Astrocyte (in vitro differentiated cells and primary cell): ENCODE measurements around the gene GARIN5A. TPM values are rescaled to one million over a fixed set of nuclear protein-coding genes. Genes with fewer than 3 reads are reported as not detected.
"Not testable (repeated sequence)": the region's sequence is repeated elsewhere in the genome, so short reads cannot be mapped to it uniquely, and the experiment has no call there.

Experiments
- DNase-seq: peaks from one replicate; pipeline ENCODE4 v3.0.0-alpha.2; 2010; ENCODE audit warnings: low read depth
- FAIRE-seq: peaks from 2 replicates; lab custom pipeline; 2011; peaks lifted over from hg19 to GRCh38; lab: Jason Lieb, UNC
- H2AFZ ChIP-seq: 2 replicates; pipeline ENCODE4 v1.6.0; 2012; ENCODE audit warnings: low read depth, low read length, inconsistent platforms
- H3K27ac ChIP-seq: 2 replicates; pipeline ENCODE4 v1.5.1; 2011; ENCODE audit warnings: low read depth, low read length, inconsistent platforms
- H3K27me3 ChIP-seq: 2 replicates; pipeline ENCODE4 v1.6.0; 2011; ENCODE audit warnings: low read length, inconsistent platforms; ENCODE audit not compliant: insufficient read depth
- H3K36me3 ChIP-seq: 2 replicates; pipeline ENCODE4 v1.5.1; 2011; ENCODE audit warnings: low read length, inconsistent platforms; ENCODE audit not compliant: insufficient read depth
- H3K4me1 ChIP-seq: 2 replicates; pipeline ENCODE4 v1.5.1; 2011; ENCODE audit warnings: low read length, inconsistent platforms; ENCODE audit not compliant: insufficient read depth
- H3K4me2 ChIP-seq: 2 replicates; pipeline ENCODE4 v1.6.0; 2012; ENCODE audit warnings: low read length, inconsistent platforms
- H3K4me3 ChIP-seq: 2 replicates; pipeline ENCODE4 v1.5.1; 2011; ENCODE audit warnings: low read depth, mild to moderate bottlenecking, low read length, inconsistent platforms; ENCODE audit not compliant: insufficient read depth
- H3K79me2 ChIP-seq: 2 replicates; pipeline ENCODE4 v1.6.0; 2012; ENCODE audit warnings: mild to moderate bottlenecking, low read length, inconsistent platforms; ENCODE audit not compliant: insufficient read depth
- H3K9ac ChIP-seq: 2 replicates; pipeline ENCODE4 v1.6.0; 2012; ENCODE audit warnings: mild to moderate bottlenecking, low read length, inconsistent platforms
- H3K9me3 ChIP-seq: 2 replicates; pipeline ENCODE4 v1.5.1; 2012; ENCODE audit warnings: low read depth, mild to moderate bottlenecking, low read length, inconsistent platforms; ENCODE audit not compliant: insufficient read depth
- H4K20me1 ChIP-seq: 2 replicates; pipeline ENCODE4 v1.6.0; 2012; ENCODE audit warnings: low read length, inconsistent platforms; ENCODE audit not compliant: insufficient read depth
- H3K27ac Mint-ChIP-seq: one replicate; pipeline ENCODE4 v1.8.0; 2021; ENCODE audit warnings: mild to moderate bottlenecking, mixed read lengths; ENCODE audit not compliant: unreplicated experiment
- H3K27me3 Mint-ChIP-seq: one replicate; pipeline ENCODE4 v1.8.0; 2021; ENCODE audit warnings: low read depth, mixed read lengths; ENCODE audit not compliant: unreplicated experiment
- H3K36me3 Mint-ChIP-seq: one replicate; pipeline ENCODE4 v1.8.0; 2021; ENCODE audit warnings: low read depth, mixed read lengths; ENCODE audit not compliant: unreplicated experiment
- H3K4me1 Mint-ChIP-seq: one replicate; pipeline ENCODE4 v1.8.0; 2021; ENCODE audit warnings: low read depth, mixed read lengths; ENCODE audit not compliant: unreplicated experiment
- H3K4me3 Mint-ChIP-seq: one replicate; pipeline ENCODE4 v1.8.0; 2021; ENCODE audit warnings: mild to moderate bottlenecking, moderate library complexity, mixed read lengths; ENCODE audit not compliant: unreplicated experiment
- H3K9me3 Mint-ChIP-seq: one replicate; pipeline ENCODE4 v1.8.0; 2021; ENCODE audit warnings: mild to moderate bottlenecking, mixed read lengths; ENCODE audit not compliant: unreplicated experiment
- EZH2 ChIP-seq: IDR thresholded peaks from 2 replicates; pipeline ENCODE4 v1.6.1; 2012; ENCODE audit warnings: mild to moderate bottlenecking, low read length, inconsistent platforms; ENCODE audit not compliant: insufficient read depth
- total RNA-seq: library from RNA; stranded (reverse); gene quantifications from 2 replicates; pipeline ENCODE4 v1.2.1, GENCODE V29; 2021
- TF ChIP-seq, protein P1 (sequence below): IDR thresholded peaks from 2 replicates; pipeline ENCODE4 v1.5.1; 2011; ENCODE audit warnings: low read depth, mild to moderate bottlenecking, inconsistent platforms, low read length, moderate library complexity; ENCODE audit not compliant: insufficient read depth

The GARIN5A gene
- total RNA-seq, 1 donor from 2014 or later = not detected

- Mint-ChIP-seq H3K9me3 (no peaks in the 10 kb centered on the region), H3K4me3 (no peak overlapping the region), H3K27ac (no peak overlapping the region), H3K27me3 (peaks cover 3% of the 10 kb centered on the region), H3K4me1 (no peaks in the 10 kb centered on the region), H3K36me3 (no peaks in the 10 kb centered on the region)
- Histone ChIP-seq H3K36me3 (no peaks in the 10 kb centered on the region), H2AFZ (no peak overlapping the region), H3K4me1 (no peaks in the 10 kb centered on the region), H3K9me3 (no peaks in the 10 kb centered on the region), H4K20me1 (no peaks in the 10 kb centered on the region), H3K4me2 (no peak overlapping the region), H3K4me3 (no peak overlapping the region), H3K27ac (no peak overlapping the region), H3K9ac (no peak overlapping the region), H3K27me3 (no peaks in the 10 kb centered on the region), H3K79me2 (no peaks in the 10 kb centered on the region)
- TF ChIP-seq, protein P1, sequence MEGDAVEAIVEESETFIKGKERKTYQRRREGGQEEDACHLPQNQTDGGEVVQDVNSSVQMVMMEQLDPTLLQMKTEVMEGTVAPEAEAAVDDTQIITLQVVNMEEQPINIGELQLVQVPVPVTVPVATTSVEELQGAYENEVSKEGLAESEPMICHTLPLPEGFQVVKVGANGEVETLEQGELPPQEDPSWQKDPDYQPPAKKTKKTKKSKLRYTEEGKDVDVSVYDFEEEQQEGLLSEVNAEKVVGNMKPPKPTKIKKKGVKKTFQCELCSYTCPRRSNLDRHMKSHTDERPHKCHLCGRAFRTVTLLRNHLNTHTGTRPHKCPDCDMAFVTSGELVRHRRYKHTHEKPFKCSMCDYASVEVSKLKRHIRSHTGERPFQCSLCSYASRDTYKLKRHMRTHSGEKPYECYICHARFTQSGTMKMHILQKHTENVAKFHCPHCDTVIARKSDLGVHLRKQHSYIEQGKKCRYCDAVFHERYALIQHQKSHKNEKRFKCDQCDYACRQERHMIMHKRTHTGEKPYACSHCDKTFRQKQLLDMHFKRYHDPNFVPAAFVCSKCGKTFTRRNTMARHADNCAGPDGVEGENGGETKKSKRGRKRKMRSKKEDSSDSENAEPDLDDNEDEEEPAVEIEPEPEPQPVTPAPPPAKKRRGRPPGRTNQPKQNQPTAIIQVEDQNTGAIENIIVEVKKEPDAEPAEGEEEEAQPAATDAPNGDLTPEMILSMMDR = no peak
- TF ChIP-seq EZH2 = no peak
- FAIRE-seq (no peak), DNase-seq (no peak)
Observed at GRCh38 chr19:50444059-50444458, 32.6 kb downstream of the GARIN5A start.

- not testable (repeated sequence) for FAIRE-seq, H3K4me3 ChIP-seq, H3K79me2 ChIP-seq, H3K9me3 Mint-ChIP-seq, H4K20me1 ChIP-seq, H3K36me3 ChIP-seq, H3K4me1 ChIP-seq, H3K36me3 Mint-ChIP-seq, H3K9me3 ChIP-seq, H3K27ac ChIP-seq, H3K4me2 ChIP-seq, H3K4me3 Mint-ChIP-seq, H3K9ac ChIP-seq, H2AFZ ChIP-seq, H3K27ac Mint-ChIP-seq, H3K27me3 ChIP-seq, H3K4me1 Mint-ChIP-seq, DNase-seq
- peaks cover 24% of the 10 kb centered on the region for H3K27me3 Mint-ChIP-seq
Observed at GRCh38 chr19:50439130-50439529, 37.5 kb downstream of the GARIN5A start.

- no peaks in the 10 kb centered on the region for H3K4me1 ChIP-seq
- no peaks in the 10 kb centered on the region for H4K20me1 ChIP-seq
- no peaks in the 10 kb centered on the region for H3K9me3 ChIP-seq
- H2AFZ ChIP-seq = no peak overlapping the region
- peaks cover 3% of the 10 kb centered on the region for H3K27me3 ChIP-seq
- no peaks in the 10 kb centered on the region for H3K4me1 Mint-ChIP-seq
- H3K9ac ChIP-seq = no peak overlapping the region
- no peaks in the 10 kb centered on the region for H3K79me2 ChIP-seq
- no peak overlapping the region for H3K4me3 Mint-ChIP-seq
- H3K27me3 Mint-ChIP-seq = peaks cover 30% of the 10 kb centered on the region
- no peaks in the 10 kb centered on the region for H3K36me3 Mint-ChIP-seq
- TF ChIP-seq, protein P1 = no peak
- no peak for TF ChIP-seq EZH2
- DNase-seq (no peak), FAIRE-seq (no peak)
- H3K36me3 ChIP-seq = no peaks in the 10 kb centered on the region
- H3K4me3 ChIP-seq = no peak overlapping the region
- H3K4me2 ChIP-seq = no peak overlapping the region
- no peak overlapping the region for H3K27ac ChIP-seq
- H3K27ac Mint-ChIP-seq = no peak overlapping the region
- H3K9me3 Mint-ChIP-seq = peaks cover 6% of the 10 kb centered on the region
Observed at GRCh38 chr19:50437862-50438449, 38.7 kb downstream of the GARIN5A start.
